Activated CD4-positive, alpha-beta T cell treated with anti-CD3 and anti-CD28 coated beads, Interleukin-2, amount 50 U/mL, for 4 hours (primary cell): ENCODE results near the gene KRT20.

ENCODE experiments used
- DNase-seq, 2 experiments: peaks; one replicate each; pipeline ENCODE4 v3.0.0-alpha.2; 2020

The KRT20 gene

DNA sequence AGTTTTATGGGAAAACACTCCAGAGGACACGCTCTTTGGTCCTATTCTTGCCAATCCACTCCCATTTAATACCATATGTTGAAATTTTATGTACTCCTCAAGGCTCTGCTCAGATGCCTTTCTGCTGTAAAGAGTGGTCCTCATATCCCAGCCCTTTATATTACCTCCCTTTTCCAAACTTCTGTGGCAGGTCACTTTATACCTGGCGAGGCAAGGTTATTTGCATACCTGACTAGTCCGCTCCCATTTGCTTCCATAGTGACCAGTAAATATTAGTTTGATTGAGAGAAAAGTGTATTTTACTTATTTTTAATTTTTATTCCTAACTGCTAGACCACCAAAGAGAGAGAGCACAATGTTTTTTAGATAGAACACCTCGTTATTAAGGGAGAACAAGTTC is 35.3 kb downstream of the KRT20 start:
- no peak for DNase-seq

DNA sequence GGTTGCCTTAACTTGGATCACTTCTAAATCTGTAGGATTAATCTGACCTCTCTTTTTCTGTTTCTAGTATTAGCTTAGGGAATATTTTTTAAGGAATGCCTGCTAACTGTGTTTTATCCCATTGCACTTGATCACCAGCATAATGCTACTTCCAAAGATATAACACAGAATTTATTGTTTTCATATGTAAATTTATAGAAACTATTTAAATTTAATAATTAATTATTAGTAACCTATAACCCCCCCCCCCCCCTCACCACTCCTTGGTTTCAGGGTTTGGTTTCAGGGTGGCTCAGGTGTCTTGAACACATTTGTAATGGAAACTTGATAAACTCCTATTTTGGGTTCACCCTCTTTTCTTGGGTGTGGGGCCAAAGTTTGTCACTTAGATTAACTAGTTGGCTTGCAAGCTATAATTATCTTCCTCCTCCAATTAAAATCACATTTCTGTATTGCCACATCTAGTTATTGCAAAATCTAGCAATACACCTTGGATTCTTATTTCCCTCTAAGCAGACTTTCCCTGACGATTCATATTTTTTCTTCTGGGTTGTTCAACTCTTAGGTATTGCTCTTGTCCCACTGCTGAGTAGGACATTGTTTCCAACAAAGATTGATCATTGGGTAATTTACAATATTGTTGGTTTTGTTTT is 36.3 kb downstream of the KRT20 start:
- DNase-seq, result no peak

DNA sequence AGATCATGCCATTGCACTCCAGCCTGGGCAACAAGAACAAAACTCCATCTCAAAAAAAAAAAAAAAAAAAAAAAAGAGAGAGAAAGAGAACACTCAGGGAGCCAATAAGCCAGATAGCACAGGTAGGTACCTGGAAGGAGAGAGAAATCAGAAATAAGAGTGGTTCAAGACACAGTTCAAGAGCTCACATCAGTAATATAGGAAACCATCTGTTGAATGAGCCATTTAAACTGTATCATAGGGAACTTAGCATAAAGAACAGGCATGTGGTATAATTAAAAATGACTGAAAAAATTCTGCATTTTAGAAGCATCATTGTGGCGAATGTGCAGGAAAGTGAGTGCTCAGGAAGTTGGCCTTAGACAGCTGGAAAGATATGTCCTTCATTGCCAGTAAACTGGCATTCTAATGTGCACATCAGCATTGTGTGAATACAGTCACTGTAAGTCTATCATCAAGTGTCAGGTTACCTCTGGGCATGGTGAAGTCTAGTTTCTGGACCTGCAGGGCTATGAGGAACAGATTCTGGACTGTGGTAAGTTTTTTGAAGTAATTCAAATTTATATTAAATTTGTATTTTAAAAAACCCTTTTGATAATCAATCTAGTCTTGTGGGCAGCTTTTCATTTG is 38.4 kb downstream of the KRT20 start:
- no peak for DNase-seq

DNA sequence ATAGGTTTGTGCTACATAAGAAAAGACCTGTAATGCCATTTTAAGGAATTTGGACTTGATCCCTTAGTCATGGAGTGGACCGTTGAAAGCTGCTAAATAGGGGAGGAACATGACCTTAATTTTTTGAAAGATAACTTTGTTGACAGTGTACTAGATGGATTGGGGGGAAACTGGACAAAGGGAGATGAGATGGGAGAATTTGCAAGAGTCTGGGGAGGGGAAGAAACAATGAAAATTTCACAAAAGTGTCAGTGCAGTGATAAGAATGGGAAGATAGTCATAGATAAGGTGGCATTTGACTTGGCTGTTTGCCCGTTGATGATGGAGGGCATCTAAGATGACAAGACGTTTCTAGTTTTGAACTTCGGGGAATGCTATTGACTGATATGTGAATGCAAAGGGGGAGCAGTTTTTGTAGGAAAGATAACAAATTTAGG is 40.4 kb downstream of the KRT20 start:
- no peak for DNase-seq

DNA sequence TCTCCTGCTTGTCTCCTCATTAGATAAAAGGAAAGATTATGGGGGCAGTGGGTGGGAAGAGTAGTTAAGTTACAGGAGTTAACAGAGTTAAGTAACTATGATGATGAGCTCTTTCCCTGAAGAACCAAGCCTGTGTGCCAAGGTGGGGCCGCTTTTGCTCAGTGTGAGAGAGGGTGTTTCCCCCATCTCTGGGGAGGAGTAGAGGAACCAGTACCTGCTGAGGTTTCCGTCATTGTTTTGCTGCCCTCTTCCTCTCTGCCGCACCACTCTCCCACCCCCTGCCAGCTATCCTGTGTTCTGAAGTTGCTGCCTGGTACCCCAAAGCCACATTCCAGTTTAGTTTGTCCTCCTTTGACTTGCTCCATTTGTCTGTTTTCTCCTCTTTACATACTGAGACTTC is 41.8 kb downstream of the KRT20 start:
- DNase-seq, result no peak

DNA sequence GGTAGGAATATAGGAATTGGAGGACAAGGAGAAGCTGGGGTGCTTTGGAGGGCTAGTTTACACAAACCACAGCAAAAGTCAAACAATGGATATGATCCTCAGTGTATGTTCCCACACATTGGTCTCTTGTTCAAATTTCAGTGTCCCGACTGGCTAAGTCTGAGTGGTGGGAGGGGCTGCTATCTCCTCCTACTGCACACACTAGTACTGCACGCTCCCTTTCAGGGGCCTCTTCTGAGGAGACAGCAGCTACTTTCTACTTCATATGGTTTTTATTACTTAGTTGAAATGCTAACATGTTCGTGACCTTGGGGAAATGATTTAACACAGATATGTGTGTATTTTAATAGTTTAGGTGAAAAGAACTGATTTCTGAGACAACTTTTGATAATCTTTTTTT is 43.8 kb downstream of the KRT20 start:
- no peak for DNase-seq

DNA sequence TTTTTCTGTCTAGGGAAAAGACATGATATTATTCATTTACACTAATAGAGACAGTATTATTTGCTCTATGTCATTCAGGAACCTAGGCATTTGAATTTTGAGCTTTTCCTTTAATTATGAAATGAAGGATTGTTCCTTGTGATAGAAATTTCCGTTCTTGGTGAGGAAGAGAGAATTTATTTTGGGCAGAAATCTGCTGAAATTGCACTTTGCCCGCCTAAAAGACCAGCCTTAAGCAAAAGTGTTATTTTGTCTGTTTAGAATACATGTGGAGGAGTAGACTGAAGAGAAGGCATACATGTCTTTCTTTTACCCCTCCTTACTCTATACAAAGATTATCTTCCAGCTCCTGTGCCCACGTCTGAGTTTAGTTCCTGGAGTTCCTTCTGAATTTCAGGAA is 45.8 kb downstream of the KRT20 start:
- no peak for DNase-seq

DNA sequence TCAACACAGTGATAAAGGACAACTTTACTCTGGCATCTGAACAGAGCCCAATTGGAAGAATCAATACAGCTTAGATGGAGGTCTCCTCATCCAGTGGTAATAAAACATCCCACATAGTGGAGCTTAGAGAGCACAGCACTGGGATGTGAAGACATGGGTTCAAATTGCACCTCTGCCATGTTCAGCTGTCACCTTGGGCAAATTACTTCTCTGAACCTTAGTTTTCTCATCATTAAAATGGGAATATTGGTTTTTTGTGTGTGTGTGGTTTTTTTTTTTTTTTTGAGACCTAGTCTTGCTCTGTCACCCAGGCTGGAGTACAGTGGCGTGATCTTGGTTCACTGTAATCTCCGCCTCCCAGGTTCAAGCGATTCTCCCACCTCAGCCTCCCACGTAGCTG is 49.0 kb downstream of the KRT20 start:
- DNase-seq, result no peak

DNA sequence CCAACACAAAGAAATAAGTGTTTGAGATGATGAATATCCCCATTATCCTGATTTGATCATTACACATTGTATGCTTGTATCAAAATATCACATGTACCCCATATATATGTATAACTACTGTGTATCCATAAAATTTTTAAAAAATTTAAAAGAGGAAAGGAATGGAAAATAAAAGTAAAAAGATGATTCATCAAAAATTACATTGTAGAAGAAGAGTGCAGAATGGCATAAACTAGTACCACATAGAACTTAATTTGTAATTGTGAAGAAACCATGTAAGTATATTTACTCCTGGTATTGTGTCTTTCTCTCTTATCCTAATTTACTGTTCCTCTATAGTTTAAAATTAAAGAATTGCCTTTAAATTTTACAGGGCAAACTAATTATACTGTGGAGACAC is 51.2 kb downstream of the KRT20 start:
- no peak for DNase-seq

DNA sequence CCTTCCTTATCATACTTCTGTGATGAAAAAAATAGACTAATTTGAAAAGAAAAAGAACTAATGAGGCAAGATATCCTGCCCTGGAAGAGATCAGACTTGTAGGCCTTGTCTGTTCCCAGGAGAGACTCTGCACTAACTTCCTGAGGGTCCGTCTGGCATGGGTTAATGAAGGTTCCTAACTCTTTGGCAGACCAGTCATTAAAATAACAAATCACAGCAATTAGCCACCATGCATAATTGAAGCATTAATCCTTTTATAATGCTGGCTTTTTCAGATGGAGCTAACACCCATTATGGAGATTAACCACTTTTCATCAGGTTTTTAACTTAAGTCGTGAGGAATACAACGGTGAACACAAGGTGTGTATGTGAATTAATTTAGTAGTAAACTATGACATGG is 52.2 kb downstream of the KRT20 start:
- no peak for DNase-seq

DNA sequence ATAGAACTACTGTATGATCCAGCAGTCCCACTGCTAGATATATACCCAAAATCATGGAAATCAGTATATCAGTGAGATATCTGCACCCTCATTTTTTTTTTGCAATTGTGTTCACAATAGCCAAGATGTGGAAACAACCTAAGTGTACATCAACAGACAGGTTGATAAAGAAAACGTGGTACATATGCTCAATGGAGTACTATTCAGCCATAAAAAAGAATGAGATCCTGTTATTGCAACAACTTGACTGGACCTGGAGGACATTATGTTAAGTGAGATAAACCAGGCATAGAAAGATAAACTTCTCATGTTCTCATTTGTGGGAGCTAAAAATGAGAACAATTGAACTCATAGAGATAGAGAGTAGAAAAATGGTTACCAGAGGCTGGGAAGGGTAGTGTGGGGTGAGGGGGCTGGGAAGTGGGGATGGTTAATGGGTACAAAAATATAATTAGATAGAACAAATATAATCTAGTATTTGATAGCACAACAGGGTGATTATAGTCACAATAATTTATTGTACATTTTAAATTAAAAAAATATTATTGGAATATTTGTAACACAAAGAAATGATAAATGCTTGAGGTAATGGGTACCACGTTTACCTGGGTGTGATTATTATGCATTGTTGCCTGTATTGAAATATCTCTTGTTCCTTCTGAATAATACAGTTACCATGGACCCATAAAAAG is 54.8 kb downstream of the KRT20 start:
- no peak for DNase-seq

DNA sequence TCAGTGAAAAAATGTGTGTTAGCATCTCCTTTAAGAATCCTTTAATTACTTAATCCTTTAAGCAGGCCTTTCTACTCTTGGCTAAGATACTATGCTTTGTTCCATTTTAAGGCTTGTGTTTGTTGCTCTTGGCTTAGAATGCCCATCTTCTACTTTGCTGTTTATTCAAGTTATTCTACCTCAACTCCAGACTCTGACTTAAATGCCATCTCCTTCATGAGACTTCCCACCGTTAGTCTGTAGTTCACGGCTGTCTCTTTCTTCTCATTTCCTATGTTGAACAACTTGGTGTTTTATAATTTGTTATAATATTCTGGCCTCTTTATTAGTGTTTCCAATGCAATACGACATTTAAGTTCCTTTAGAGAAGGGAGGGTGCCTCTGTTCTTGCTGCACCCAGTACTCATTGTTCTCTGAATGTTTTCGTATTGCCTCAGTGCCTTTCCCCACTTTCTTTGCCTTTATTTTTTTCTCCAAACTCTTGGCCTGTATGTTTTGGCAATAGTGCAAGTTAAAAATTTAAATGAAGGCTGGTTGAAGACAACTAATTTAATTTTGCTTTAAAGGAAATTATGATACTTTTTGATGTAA is 56.5 kb downstream of the KRT20 start:
- no peak for DNase-seq

DNA sequence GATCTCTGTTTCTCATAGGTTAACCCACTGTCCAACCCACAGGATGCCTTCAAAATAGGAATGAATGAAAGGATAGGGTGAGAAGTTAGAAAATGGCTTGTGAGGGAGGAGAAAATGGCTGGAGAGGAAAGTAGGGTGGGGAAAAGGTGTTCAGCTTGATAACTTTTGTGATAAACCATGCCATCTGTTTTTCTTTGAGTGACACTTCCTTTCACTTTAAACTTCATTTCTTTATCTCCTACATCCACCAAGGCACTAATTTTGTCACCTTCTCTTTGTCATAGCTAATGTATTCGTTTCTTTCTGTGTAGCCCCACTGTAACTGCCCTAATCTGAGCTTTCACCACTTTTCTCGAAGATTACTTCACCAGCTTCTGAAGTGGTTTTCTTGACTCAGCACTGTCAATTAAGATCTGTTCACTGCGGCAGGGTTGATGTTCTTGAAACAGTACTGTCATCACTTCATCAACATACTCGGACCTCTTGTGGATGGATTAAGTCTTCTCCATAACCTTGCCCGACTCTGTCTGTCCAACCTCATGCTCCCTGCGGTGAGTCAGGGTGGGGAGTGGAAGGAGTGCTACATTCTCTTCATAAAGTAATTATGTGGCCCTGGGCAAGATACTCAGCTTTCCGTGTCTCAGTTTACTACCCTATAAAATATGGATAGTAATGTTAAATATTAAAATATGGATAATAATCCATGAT is 57.1 kb downstream of the KRT20 start:
- no peak for DNase-seq
